DOHH2 (cell line): ENCODE measurements around the gene AGR3.

Experiments
- H3F3A ChIP-seq: fragments of 200-600 bp; sonication (generic), shearing (Covaris generic); 2 replicates; pipeline ENCODE4 v1.6.0; 2016; ENCODE audit warnings: antibody characterized with exemption, mild to moderate bottlenecking; ENCODE audit not compliant: control insufficient read depth, insufficient read depth
- H3K27ac ChIP-seq: fragments of 200-600 bp; sonication (generic); 2 replicates; pipeline ENCODE4 v1.5.1; 2014; ENCODE audit warnings: low read depth, mild to moderate bottlenecking, low read length, moderate library complexity
- H3K27me3 ChIP-seq: fragments of 200-600 bp; sonication (generic); 2 replicates; pipeline ENCODE4 v1.6.1; 2014; ENCODE audit warnings: mild to moderate bottlenecking, low read length, mixed read lengths; ENCODE audit not compliant: control insufficient read depth
- H3K36me3 ChIP-seq: fragments of 200-600 bp; sonication (generic); 2 replicates; pipeline ENCODE4 v1.6.1; 2014; ENCODE audit warnings: mild to moderate bottlenecking, low read length, moderate library complexity, mixed read lengths; ENCODE audit not compliant: control insufficient read depth
- H3K4me1 ChIP-seq: fragments of 200-600 bp; sonication (generic); 2 replicates; pipeline ENCODE4 v1.6.1; 2014; ENCODE audit warnings: mild to moderate bottlenecking, low read length, mixed read lengths; ENCODE audit not compliant: control insufficient read depth
- H3K4me2 ChIP-seq: fragments of 200-600 bp; sonication (generic); 2 replicates; pipeline ENCODE4 v1.6.0; 2014; ENCODE audit warnings: mild to moderate bottlenecking, low read length, moderate library complexity
- H3K4me3 ChIP-seq: fragments of 200-600 bp; sonication (generic); 2 replicates; pipeline ENCODE4 v1.5.1; 2014; ENCODE audit warnings: mild to moderate bottlenecking, low read length, mixed read lengths
- H3K79me2 ChIP-seq: fragments of 200-600 bp; sonication (generic); 2 replicates; pipeline ENCODE4 v1.6.1; 2014; ENCODE audit warnings: mild to moderate bottlenecking, low read length, mixed read lengths; ENCODE audit not compliant: control insufficient read depth
- H3K9me2 ChIP-seq: fragments of 200-600 bp; sonication (generic); replicated peaks from 2 replicates; pipeline ENCODE4 v1.6.1; 2014; ENCODE audit warnings: mild to moderate bottlenecking, low read length, mixed read lengths; ENCODE audit not compliant: control insufficient read depth
- H3K9me3 ChIP-seq: fragments of 200-600 bp; sonication (generic); 2 replicates; pipeline ENCODE4 v1.6.1; 2014; ENCODE audit warnings: antibody characterized with exemption, low read length, mixed read lengths; ENCODE audit not compliant: control insufficient read depth, insufficient read depth
- H4K20me1 ChIP-seq: fragments of 200-600 bp; sonication (generic); 2 replicates; pipeline ENCODE4 v1.6.0; 2014; ENCODE audit warnings: low read depth, mild to moderate bottlenecking, antibody characterized with exemption, low read length, moderate library complexity; ENCODE audit not compliant: control insufficient read depth, insufficient read depth
- EZH2phosphoT487 ChIP-seq: fragments of 200-600 bp; sonication (generic); IDR thresholded peaks from 2 replicates; pipeline ENCODE4 v1.6.1; 2017; ENCODE audit warnings: borderline replicate concordance, mild to moderate bottlenecking, antibody characterized with exemption, low read length, moderate library complexity, mixed read lengths
- TF ChIP-seq, protein P1 (sequence below): fragments of 200-600 bp; sonication (generic); IDR thresholded peaks from one replicate; pipeline ENCODE4 v1.5.1; 2014; ENCODE audit warnings: antibody characterized with exemption, mild to moderate bottlenecking, low read depth, low read length; ENCODE audit not compliant: poor library complexity, severe bottlenecking

AGR3 gene

DNA sequence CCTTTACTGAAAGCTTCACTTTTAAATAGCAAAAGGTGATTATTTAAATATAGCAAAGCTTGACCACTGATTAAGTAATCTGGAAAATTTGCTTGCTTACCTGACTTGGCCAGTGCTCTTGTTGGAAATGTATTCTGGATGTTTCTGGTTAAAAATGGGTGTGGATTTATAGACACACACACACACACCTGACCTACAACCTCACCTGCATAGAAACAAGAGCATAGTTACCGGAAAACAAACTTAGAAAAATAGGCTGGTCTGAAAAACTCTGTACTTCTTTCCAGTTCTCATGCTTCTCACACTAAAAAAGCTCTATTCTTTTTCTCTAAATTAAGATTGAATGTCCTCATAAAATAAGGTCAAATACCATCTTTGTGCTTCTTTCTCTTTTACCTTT lies at the start of gene AGR3:
Gene AGR3 (minus strand): TSS at position 140 of the 400 bp plus-strand sequence. CDS start 3,365 bp downstream, outside the sequence.
- Histone ChIP-seq H3K4me2 (no peak within 1 kb of the TSS), H3K27me3 (peaks cover 3% of the 10 kb centered on the region; the same call in 1 of the 2 replicates), H3K36me3 (no peaks in the 10 kb centered on the region), H4K20me1 (no peaks in the 10 kb centered on the region), H3F3A (no peaks in the 10 kb centered on the region), H3K79me2 (no peaks in the 10 kb centered on the region), H3K4me1 (no peaks in the 10 kb centered on the region), H3K9me3 (no peaks in the 10 kb centered on the region), H3K9me2 (no peaks in the 10 kb centered on the region), H3K4me3 (no peak within 1 kb of the TSS), H3K27ac (no peak within 1 kb of the TSS)
- TF ChIP-seq EZH2phosphoT487 = no peak
- TF ChIP-seq, protein P1, sequence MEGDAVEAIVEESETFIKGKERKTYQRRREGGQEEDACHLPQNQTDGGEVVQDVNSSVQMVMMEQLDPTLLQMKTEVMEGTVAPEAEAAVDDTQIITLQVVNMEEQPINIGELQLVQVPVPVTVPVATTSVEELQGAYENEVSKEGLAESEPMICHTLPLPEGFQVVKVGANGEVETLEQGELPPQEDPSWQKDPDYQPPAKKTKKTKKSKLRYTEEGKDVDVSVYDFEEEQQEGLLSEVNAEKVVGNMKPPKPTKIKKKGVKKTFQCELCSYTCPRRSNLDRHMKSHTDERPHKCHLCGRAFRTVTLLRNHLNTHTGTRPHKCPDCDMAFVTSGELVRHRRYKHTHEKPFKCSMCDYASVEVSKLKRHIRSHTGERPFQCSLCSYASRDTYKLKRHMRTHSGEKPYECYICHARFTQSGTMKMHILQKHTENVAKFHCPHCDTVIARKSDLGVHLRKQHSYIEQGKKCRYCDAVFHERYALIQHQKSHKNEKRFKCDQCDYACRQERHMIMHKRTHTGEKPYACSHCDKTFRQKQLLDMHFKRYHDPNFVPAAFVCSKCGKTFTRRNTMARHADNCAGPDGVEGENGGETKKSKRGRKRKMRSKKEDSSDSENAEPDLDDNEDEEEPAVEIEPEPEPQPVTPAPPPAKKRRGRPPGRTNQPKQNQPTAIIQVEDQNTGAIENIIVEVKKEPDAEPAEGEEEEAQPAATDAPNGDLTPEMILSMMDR = no peak

DNA sequence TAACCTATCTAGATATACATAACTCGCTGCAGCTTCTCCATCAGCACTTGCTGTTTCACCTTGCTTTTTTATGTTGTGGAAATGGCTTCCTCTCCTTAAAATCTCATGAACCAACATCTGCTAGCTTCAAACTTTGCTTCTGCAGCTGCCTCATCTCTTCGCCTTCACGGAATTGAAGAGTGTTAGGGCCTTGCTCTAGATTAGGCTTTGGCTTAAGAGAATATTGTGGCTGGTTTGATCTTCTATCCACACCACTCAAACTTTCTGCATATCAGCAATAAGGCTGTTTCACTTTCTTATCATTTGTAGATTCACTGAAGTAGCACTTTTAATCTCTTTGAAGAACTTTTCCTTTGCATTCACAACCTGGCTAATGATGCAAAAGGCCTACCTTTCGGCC lies 49.2 kb upstream of the AGR3 start:
- peaks cover 38% of the 10 kb centered on the region for H3K4me1 ChIP-seq
- H3K4me3 ChIP-seq = no peak overlapping the region
- no peaks in the 10 kb centered on the region for H3K36me3 ChIP-seq
- TF ChIP-seq, protein P1 = no peak
- TF ChIP-seq EZH2phosphoT487 = no peak
- H3K27me3 ChIP-seq = no peaks in the 10 kb centered on the region
- no peak overlapping the region for H3K4me2 ChIP-seq
- no peaks in the 10 kb centered on the region for H3F3A ChIP-seq
- no peaks in the 10 kb centered on the region for H3K9me2 ChIP-seq
- H3K79me2 ChIP-seq = no peaks in the 10 kb centered on the region
- no peak overlapping the region for H3K27ac ChIP-seq
- no peaks in the 10 kb centered on the region for H3K9me3 ChIP-seq
- no peaks in the 10 kb centered on the region for H4K20me1 ChIP-seq

- peak overlapping the region; percentile 6; the same call in 1 of the 2 replicates for H3K27ac ChIP-seq
- H3K36me3 ChIP-seq = no peaks in the 10 kb centered on the region
- H3K9me3 ChIP-seq = no peaks in the 10 kb centered on the region
- H3K4me3 ChIP-seq = peak overlapping the region; percentile 26
- TF ChIP-seq, protein P1 = no peak
- no peak for TF ChIP-seq EZH2phosphoT487
- peaks cover 36% of the 10 kb centered on the region for H3K4me1 ChIP-seq
- no peaks in the 10 kb centered on the region for H3K9me2 ChIP-seq
- no peaks in the 10 kb centered on the region for H3F3A ChIP-seq
- no peaks in the 10 kb centered on the region for H4K20me1 ChIP-seq
- no peaks in the 10 kb centered on the region for H3K27me3 ChIP-seq
- no peaks in the 10 kb centered on the region for H3K79me2 ChIP-seq
- H3K4me2 ChIP-seq = peak overlapping the region; percentile 52
Measured at GRCh38 chr7:16929146-16929762, 47.5 kb upstream of the AGR3 start.
